ENCODE data around the gene FGF11. TPM values are rescaled to one million over a fixed set of nuclear protein-coding genes. Genes with fewer than 3 reads are reported as not detected.

The FGF11 gene
- total RNA-seq, 2 donors from 2014 or later = 0.68 TPM; not detected in 1

- H3K4me3 ChIP-seq = no peak overlapping the region
- H3K9me3 ChIP-seq = no peaks in the 10 kb centered on the region
- DNase-seq (ENCODE audit: low spot score) (no peak), ATAC-seq (ENCODE audit: insufficient number of reproducible peaks, low FRiP score, low read depth) (no peak)
- H3K27me3 ChIP-seq (replicated peaks; ENCODE audit: insufficient read depth) = no peaks in the 10 kb centered on the region
- H3K4me1 ChIP-seq (ENCODE audit: control insufficient read depth in 1 of 2, low read depth in 2 of 2) = no peaks in the 10 kb centered on the region
- no peak overlapping the region for H3K27ac ChIP-seq
- no peaks in the 10 kb centered on the region for H3K36me3 ChIP-seq
- no peak for TF ChIP-seq CTCF (IDR thresholded peaks at IDR 0.05)
These were observed 25.8 kb upstream of the FGF11 start for GRCh38 chr17:7413346-7413985.

- Histone ChIP-seq H3K9me3 (no peaks in the 10 kb centered on the region), H3K4me1 (ENCODE audit: control insufficient read depth in 1 of 2, low read depth in 2 of 2) (no peaks in the 10 kb centered on the region), H3K27me3 (replicated peaks; ENCODE audit: insufficient read depth) (no peaks in the 10 kb centered on the region), H3K27ac (no peak overlapping the region), H3K4me3 (no peak overlapping the region), H3K36me3 (no peaks in the 10 kb centered on the region)
- no peak for ATAC-seq (ENCODE audit: insufficient number of reproducible peaks, low FRiP score, low read depth)
- no peak for DNase-seq (ENCODE audit: low spot score)
- no peak for TF ChIP-seq CTCF (IDR thresholded peaks at IDR 0.05)
These were observed 24.5 kb upstream of the FGF11 start for GRCh38 chr17:7414837-7415236.

- DNase-seq (ENCODE audit: low spot score) = no peak
- H3K9me3 ChIP-seq = no peaks in the 10 kb centered on the region
- no peaks in the 10 kb centered on the region for H3K36me3 ChIP-seq
- no peak for TF ChIP-seq CTCF (IDR thresholded peaks at IDR 0.05)
- H3K27me3 ChIP-seq (replicated peaks; ENCODE audit: insufficient read depth) = no peaks in the 10 kb centered on the region
- H3K4me1 ChIP-seq (ENCODE audit: control insufficient read depth in 1 of 2, low read depth in 2 of 2) = no peaks in the 10 kb centered on the region
- no peak for ATAC-seq (ENCODE audit: insufficient number of reproducible peaks, low FRiP score, low read depth)
- no peak overlapping the region for H3K27ac ChIP-seq
- H3K4me3 ChIP-seq = no peak overlapping the region
These were observed 23.5 kb upstream of the FGF11 start for GRCh38 chr17:7415784-7416183.

- no peaks in the 10 kb centered on the region for H3K4me1 ChIP-seq (ENCODE audit: control insufficient read depth in 1 of 2, low read depth in 2 of 2)
These were observed 23.0 kb upstream of the FGF11 start for GRCh38 chr17:7416323-7416722.

GRCh38 chr17:7417056-7417655 is 22.2 kb upstream of the FGF11 start:
- no peaks in the 10 kb centered on the region for H3K36me3 ChIP-seq
- H3K4me3 ChIP-seq = no peak overlapping the region
- no peaks in the 10 kb centered on the region for H3K9me3 ChIP-seq
- no peak overlapping the region for H3K27ac ChIP-seq
- ATAC-seq (ENCODE audit: insufficient number of reproducible peaks, low FRiP score, low read depth) = no peak
- DNase-seq (ENCODE audit: low spot score) = no peak
- H3K4me1 ChIP-seq (ENCODE audit: control insufficient read depth in 1 of 2, low read depth in 2 of 2) = no peaks in the 10 kb centered on the region
- H3K27me3 ChIP-seq (replicated peaks; ENCODE audit: insufficient read depth) = no peaks in the 10 kb centered on the region
- TF ChIP-seq CTCF (IDR thresholded peaks at IDR 0.05) = no peak

More at GRCh38 chr17:7416323-7416722, 23.0 kb upstream of the FGF11 start:
- no peaks in the 10 kb centered on the region for H3K36me3 ChIP-seq
- H3K4me3 ChIP-seq = no peak overlapping the region
- no peak for ATAC-seq (ENCODE audit: insufficient number of reproducible peaks, low FRiP score, low read depth)
- no peaks in the 10 kb centered on the region for H3K9me3 ChIP-seq
- no peak for TF ChIP-seq CTCF (IDR thresholded peaks at IDR 0.05)
- DNase-seq (ENCODE audit: low spot score) = no peak
- H3K27me3 ChIP-seq (replicated peaks; ENCODE audit: insufficient read depth) = no peaks in the 10 kb centered on the region
- no peak overlapping the region for H3K27ac ChIP-seq

Measured in thoracic aorta (tissue), 2 donors.